Measurements from ENCODE around the gene C22orf15. TPM values are rescaled to one million over a fixed set of nuclear protein-coding genes. Genes with fewer than 3 reads are reported as not detected.

Gene C22orf15
- total and polyA plus RNA-seq, 4 donors: 0.89 to 4.9 (median 3.0) TPM

DNA sequence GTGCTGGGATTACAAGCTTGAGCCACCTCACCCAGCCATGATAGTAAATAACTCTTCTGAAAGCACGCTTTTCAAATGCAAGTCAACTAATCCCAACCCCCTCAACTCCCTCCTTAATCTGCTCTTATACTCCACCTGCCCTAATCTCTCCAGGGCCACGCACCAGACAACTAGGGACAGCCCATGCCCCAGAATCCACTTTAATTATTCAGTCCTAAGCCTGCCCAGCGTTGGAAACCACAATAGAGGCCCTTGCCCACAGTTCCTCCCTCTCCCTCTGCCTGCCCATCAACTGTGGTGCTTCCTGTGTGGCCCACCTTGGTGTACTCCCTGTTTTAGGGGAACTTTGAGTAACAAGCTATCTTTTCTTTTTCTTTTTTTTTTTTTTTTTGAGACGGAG lies 5.9 kb upstream of the C22orf15 start:
- WGBS (ENCODE audit: insufficient coverage): 27% methylated on average over 3 of the region's 4 CpGs
- Histone ChIP-seq H3K27me3 (ENCODE audit: control insufficient read depth, insufficient read depth, low read length) (no peaks in the 10 kb centered on the region), H3K4me1 (ENCODE audit: control insufficient read depth, insufficient read depth, low read length) (peaks cover 5% of the 10 kb centered on the region), H3K36me3 (ENCODE audit: control insufficient read depth, insufficient read depth, low read length) (no peaks in the 10 kb centered on the region), H3K4me3 (ENCODE audit: low read depth, low read length) (no peak overlapping the region), H3K9me3 (ENCODE audit: control insufficient read depth, insufficient read depth, low read length) (no peaks in the 10 kb centered on the region), H3K27ac (ENCODE audit: low read depth, low read length) (no peak overlapping the region)
- DNase-seq (ENCODE audit: low read depth in 4 of 6, low spot score in 6 of 6): no peak

DNA sequence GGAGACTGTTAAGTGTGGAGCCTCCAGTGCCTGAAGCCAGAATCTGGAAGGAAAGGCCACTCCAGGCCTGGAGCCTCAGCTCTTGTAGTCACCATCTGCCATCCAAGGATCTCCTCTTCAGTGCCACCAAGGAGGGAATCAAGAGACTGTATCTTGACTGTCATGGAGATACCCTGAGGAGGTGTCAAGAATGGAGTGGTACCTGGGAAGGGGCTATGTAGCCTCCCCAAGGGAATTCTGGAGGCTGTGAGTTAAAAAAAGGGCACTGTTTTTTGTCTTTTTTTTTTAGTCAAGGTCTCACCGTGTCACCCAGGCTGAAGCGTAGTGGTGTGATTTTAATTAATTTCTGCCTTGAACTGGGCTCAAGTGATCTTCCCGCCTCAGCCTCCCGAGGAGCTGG lies 3.2 kb upstream of the C22orf15 start:
- Histone ChIP-seq H3K9me3 (ENCODE audit: control insufficient read depth, insufficient read depth, low read length) (no peaks in the 10 kb centered on the region), H3K27me3 (ENCODE audit: control insufficient read depth, insufficient read depth, low read length) (no peaks in the 10 kb centered on the region), H3K27ac (ENCODE audit: low read depth, low read length) (no peak overlapping the region), H3K4me3 (ENCODE audit: low read depth, low read length) (no peak overlapping the region), H3K36me3 (ENCODE audit: control insufficient read depth, insufficient read depth, low read length) (peaks cover 11% of the 10 kb centered on the region), H3K4me1 (ENCODE audit: control insufficient read depth, insufficient read depth, low read length) (peaks cover 20% of the 10 kb centered on the region)
- no peak for DNase-seq (ENCODE audit: low read depth in 4 of 6, low spot score in 6 of 6)
- WGBS (ENCODE audit: insufficient coverage): 85% methylated on average over 4 of the region's 4 CpGs

DNA sequence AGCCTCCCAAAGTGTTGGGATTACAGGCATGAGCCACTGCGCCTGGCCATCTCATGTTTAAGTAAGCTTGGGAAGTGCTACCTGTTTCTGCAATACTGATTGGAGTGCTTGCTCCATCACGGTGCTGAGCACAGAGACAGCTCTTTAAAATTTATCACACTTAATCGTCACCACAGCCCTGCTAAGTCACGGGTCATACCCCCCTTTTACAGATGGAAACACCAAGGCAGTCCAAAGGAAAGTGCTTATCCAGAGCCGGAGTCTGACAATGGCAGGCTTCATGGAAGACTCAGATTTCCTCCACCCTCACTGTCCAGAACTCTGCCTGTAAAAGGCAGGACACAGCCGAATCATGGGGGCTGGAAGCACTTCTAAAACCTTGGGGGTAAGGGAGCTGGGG lies 2.7 kb upstream of the C22orf15 start:
- H3K36me3 ChIP-seq (ENCODE audit: control insufficient read depth, insufficient read depth, low read length): peaks cover 15% of the 10 kb centered on the region

DNA sequence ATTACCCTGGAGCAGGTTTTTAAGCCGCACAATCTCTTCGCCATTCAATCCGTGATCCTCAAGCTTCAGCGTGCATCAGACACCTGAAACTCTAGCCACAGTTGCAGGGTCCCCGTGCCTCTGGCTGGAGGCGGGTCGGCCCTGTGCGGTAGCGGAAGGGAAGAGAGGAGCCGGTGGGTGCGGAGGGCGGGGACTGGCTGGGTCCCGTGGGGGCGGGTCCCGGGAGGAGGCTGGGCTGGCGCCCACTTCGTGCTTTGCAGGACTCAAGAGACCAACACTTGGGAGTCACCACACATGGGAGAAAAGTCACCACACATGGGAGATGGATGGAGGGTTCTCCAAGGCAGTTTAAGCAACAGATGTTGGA lies 772 bp downstream of the C22orf15 start:
- H3K4me3 ChIP-seq (ENCODE audit: low read depth, low read length): no peak overlapping the region
- DNase-seq (ENCODE audit: low read depth in 4 of 6, low spot score in 6 of 6): peak in 1 of 6 donors; percentile 6
- H3K36me3 ChIP-seq (ENCODE audit: control insufficient read depth, insufficient read depth, low read length): peaks cover 28% of the 10 kb centered on the region
- WGBS (ENCODE audit: insufficient coverage): 15% methylated on average over 13 of the region's 17 CpGs
- H3K27ac ChIP-seq (ENCODE audit: low read depth, low read length): no peak overlapping the region
- H3K27me3 ChIP-seq (ENCODE audit: control insufficient read depth, insufficient read depth, low read length): no peaks in the 10 kb centered on the region
- H3K9me3 ChIP-seq (ENCODE audit: control insufficient read depth, insufficient read depth, low read length): no peaks in the 10 kb centered on the region
- H3K4me1 ChIP-seq (ENCODE audit: control insufficient read depth, insufficient read depth, low read length): peaks cover 49% of the 10 kb centered on the region

More for the DNA sequence above, 2.7 kb upstream of the C22orf15 start:
- Histone ChIP-seq H3K4me1 (ENCODE audit: control insufficient read depth, insufficient read depth, low read length) (peaks cover 24% of the 10 kb centered on the region), H3K4me3 (ENCODE audit: low read depth, low read length) (no peak overlapping the region), H3K9me3 (ENCODE audit: control insufficient read depth, insufficient read depth, low read length) (no peaks in the 10 kb centered on the region), H3K27ac (ENCODE audit: low read depth, low read length) (no peak overlapping the region), H3K27me3 (ENCODE audit: control insufficient read depth, insufficient read depth, low read length) (no peaks in the 10 kb centered on the region)
- 92% methylated on average over 5 of the region's 6 CpGs for WGBS (ENCODE audit: insufficient coverage)
- no peak for DNase-seq (ENCODE audit: low read depth in 4 of 6, low spot score in 6 of 6)

DNA sequence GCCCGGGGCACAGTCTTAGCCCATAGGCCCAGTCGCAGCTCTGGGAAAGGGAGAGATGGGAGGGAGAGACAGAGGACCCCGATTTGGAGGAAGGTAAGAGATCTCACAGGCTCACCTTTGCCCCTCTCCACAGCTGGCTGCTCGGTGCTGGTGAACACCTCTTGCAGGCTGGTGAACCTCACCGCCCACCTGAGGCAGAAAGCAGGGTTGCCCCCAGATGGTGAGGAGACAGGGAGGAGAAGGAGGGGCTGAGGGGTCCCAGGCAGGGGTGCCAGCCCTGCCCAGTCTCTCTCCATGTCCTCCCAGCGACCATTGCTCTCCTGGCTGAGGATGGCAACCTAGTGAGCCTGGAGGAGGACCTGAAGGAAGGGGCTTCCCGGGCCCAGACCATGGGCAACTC lies 1.2 kb downstream of the C22orf15 start:
- Histone ChIP-seq H3K9me3 (ENCODE audit: control insufficient read depth, insufficient read depth, low read length) (no peaks in the 10 kb centered on the region), H3K36me3 (ENCODE audit: control insufficient read depth, insufficient read depth, low read length) (peaks cover 28% of the 10 kb centered on the region), H3K4me3 (ENCODE audit: low read depth, low read length) (no peak overlapping the region), H3K27me3 (ENCODE audit: control insufficient read depth, insufficient read depth, low read length) (no peaks in the 10 kb centered on the region), H3K4me1 (ENCODE audit: control insufficient read depth, insufficient read depth, low read length) (peaks cover 53% of the 10 kb centered on the region), H3K27ac (ENCODE audit: low read depth, low read length) (no peak overlapping the region)
- DNase-seq (ENCODE audit: low read depth in 4 of 6, low spot score in 6 of 6): no peak
- 76% methylated on average over 3 of the region's 7 CpGs for WGBS (ENCODE audit: insufficient coverage)

DNA sequence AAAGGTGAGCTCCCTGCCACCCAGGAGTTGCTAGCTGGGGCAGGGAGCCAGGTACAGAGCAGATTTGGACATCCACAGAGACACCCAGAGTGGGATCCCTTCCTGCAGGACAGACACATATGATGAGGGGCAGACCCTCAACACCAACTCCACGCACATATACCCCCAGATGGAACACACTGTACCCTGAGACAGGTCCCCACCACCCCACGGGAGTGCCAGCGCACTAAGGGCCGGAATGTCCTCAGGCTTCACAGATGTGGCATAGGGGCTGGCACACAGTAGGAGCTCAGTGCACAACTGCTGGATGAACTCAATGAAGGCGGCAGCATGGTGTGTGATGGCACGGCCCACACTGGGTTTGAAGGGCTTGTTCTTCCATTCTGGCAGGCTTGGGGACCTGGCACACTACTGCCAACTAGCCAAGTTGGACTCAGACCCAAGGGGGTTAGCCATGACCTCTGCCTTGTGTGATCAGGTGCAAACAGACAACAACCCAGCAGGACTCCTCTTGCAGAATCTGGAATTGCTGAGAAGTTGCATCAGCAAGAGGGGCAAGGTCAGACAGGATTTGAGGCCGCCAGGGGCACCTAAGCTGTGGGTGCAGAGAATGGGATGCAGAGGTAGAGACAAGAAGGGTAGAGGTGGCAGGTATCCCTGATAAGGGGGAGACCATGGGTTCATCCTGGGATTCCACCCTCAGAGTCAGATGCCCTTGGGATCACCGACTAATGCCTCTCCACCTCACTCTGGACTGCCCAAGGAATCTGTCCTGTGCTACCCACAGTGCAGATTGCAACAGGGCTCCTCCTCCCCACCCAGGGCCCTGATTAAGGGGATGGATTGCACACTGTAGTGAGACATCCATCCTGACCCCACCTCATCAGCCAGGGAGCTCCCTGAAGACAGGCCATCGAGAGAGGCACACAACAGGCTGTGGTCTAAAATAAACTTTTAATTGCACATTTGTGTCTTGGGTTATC lies 2.4 kb downstream of the C22orf15 start:
- WGBS (ENCODE audit: insufficient coverage): 92% methylated on average over 8 of the region's 9 CpGs
- Histone ChIP-seq H3K27ac (ENCODE audit: low read depth, low read length) (no peak overlapping the region), H3K9me3 (ENCODE audit: control insufficient read depth, insufficient read depth, low read length) (no peaks in the 10 kb centered on the region), H3K36me3 (ENCODE audit: control insufficient read depth, insufficient read depth, low read length) (peaks cover 28% of the 10 kb centered on the region), H3K4me3 (ENCODE audit: low read depth, low read length) (no peak overlapping the region), H3K4me1 (ENCODE audit: control insufficient read depth, insufficient read depth, low read length) (peaks cover 61% of the 10 kb centered on the region), H3K27me3 (ENCODE audit: control insufficient read depth, insufficient read depth, low read length) (no peaks in the 10 kb centered on the region)
- no peak for DNase-seq (ENCODE audit: low read depth in 4 of 6, low spot score in 6 of 6)

DNA sequence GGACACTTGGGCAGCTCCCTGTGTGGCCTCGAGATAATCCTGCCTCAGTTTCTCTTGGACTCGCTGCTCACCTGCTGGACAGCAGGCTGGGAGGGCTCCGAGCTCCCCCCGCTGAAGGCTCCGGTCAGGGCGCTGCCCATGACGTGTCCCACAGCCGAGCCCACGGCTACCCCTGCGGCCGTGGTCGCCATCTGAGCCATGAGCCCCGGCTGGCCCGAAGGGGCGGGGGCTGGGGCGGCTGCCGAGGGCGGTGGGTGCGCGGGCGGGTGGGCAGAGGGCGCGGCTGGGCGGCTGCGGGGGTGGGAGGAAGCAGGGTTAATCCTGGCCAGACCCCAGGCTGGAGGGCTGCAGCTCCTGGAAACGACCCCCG lies 4.5 kb downstream of the C22orf15 start:
- Histone ChIP-seq H3K9me3 (ENCODE audit: control insufficient read depth, insufficient read depth, low read length) (no peaks in the 10 kb centered on the region), H3K4me1 (ENCODE audit: control insufficient read depth, insufficient read depth, low read length) (peaks cover 66% of the 10 kb centered on the region), H3K4me3 (ENCODE audit: low read depth, low read length) (peak overlapping the region; percentile 74), H3K27ac (ENCODE audit: low read depth, low read length) (peak overlapping the region; percentile 80), H3K27me3 (ENCODE audit: control insufficient read depth, insufficient read depth, low read length) (no peaks in the 10 kb centered on the region), H3K36me3 (ENCODE audit: control insufficient read depth, insufficient read depth, low read length) (peaks cover 28% of the 10 kb centered on the region)
- no peak for DNase-seq (ENCODE audit: low read depth in 4 of 6, low spot score in 6 of 6)
- 12% methylated on average over 10 of the region's 27 CpGs for WGBS (ENCODE audit: insufficient coverage)

DNA sequence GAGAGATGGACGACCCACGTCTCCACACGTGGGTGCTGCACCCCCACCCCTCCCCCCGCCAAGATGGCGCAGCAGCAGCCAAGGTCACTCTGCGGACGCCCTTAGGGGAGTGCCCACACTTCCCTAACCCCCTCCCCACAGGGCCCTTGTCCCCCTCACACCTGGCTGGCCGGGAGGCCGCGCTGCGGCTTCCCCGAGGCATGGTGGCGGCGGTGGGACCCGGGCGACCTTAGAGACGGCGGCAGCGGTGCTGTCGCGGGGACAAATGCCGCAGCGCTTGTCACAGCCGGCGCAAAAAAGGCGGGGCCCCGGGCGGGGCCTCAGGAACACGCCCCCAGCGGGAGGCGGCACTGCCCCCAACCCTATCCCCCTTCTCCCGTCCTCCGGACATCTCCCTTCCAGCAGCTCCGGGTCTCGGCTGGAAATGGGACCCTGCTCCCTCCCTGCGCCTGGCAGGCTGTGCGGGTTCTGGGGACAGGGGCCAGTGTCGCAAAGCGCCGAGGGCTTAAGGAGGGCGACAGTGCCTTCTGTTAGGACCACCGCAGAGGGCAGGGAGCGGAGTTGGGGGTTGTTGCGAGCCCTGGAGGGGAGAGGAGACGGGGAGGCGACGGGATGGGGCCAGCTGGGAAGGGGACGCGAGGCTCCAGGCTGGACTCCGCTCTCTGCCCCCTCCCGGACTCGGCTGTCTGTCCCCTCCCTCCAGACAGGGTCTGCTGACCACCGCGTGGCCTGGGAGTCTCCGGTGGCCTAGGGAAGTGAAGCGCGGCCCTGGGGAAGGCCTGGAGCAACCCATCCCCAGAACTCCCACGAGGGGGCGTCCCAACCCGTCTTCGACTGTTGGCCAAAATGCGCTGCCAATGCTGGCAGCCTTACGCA lies 5.1 kb downstream of the C22orf15 start, which contains the start of gene CHCHD10:
Gene CHCHD10, minus strand, starts transcription at position 300 of the 876 bp plus-strand sequence. Its CDS starts 98 bp downstream, at position 202.
- Histone ChIP-seq H3K36me3 (ENCODE audit: control insufficient read depth, insufficient read depth, low read length) (peaks cover 28% of the 10 kb centered on the region), H3K4me3 (ENCODE audit: low read depth, low read length) (peak within 1 kb of the TSS; percentile 74), H3K27me3 (ENCODE audit: control insufficient read depth, insufficient read depth, low read length) (no peaks in the 10 kb centered on the region), H3K27ac (ENCODE audit: low read depth, low read length) (peak within 1 kb of the TSS; percentile 80), H3K4me1 (ENCODE audit: control insufficient read depth, insufficient read depth, low read length) (peaks cover 67% of the 10 kb centered on the region), H3K9me3 (ENCODE audit: control insufficient read depth, insufficient read depth, low read length) (no peaks in the 10 kb centered on the region)
- peak in 2 of 6 donors; percentile 94 for DNase-seq (ENCODE audit: low read depth in 4 of 6, low spot score in 6 of 6)
- under 1% methylated on average over 59 of the region's 63 CpGs for WGBS (ENCODE audit: insufficient coverage)

DNA sequence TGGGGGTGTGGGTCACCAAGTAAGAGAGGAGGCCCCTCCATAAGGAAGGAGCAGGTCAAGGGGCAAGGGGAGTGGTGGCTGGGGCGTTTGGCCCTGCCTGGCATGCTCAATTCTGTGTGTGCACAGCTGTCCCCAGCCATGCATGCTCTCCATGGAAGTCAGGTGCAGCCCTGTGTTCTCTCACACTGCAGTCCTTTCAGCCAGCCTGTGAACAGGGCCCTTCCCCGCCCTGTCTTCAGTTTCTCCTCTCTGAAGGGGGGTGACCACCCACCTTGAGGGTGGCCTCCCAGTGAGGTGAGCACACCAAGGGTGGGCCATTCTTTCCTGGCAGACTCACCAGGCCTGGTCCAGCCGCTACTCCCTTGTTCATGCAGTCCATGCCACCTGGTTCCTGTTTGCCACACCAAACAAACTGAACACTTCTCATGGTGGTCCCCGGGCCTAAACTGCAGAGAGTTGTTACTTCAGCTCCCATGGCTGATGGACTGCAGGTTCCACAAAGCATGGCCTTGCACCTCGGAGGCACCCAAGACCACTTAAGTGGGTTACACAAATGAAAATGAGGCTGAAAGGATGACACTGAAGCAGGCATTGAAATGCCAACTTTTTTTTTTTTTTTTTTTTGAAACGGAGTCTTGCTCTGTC lies 6.7 kb downstream of the C22orf15 start:
- no peaks in the 10 kb centered on the region for H3K9me3 ChIP-seq (ENCODE audit: control insufficient read depth, insufficient read depth, low read length)
- DNase-seq (ENCODE audit: low read depth in 4 of 6, low spot score in 6 of 6): no peak
- peaks cover 18% of the 10 kb centered on the region for H3K36me3 ChIP-seq (ENCODE audit: control insufficient read depth, insufficient read depth, low read length)
- H3K4me3 ChIP-seq (ENCODE audit: low read depth, low read length): no peak overlapping the region
- WGBS (ENCODE audit: insufficient coverage): 86% methylated on average over 5 of the region's 6 CpGs
- H3K4me1 ChIP-seq (ENCODE audit: control insufficient read depth, insufficient read depth, low read length): peaks cover 66% of the 10 kb centered on the region
- H3K27me3 ChIP-seq (ENCODE audit: control insufficient read depth, insufficient read depth, low read length): no peaks in the 10 kb centered on the region
- H3K27ac ChIP-seq (ENCODE audit: low read depth, low read length): no peak overlapping the region
